Mesothelial cell of epicardium (in vitro differentiated cells): ENCODE measurements around the gene CAPN14. TPM values are rescaled to one million over a fixed set of nuclear protein-coding genes. Genes with fewer than 3 reads are reported as not detected.

ENCODE experiments used
- DNase-seq, 2 experiments: peaks; one replicate each; pipeline ENCODE4 v3.0.0; 2021; ENCODE audit warnings: low spot score in 2 of 2; ENCODE audit not compliant: unreplicated experiment in 2 of 2
- H3K27ac Mint-ChIP-seq: 2 replicates; pipeline ENCODE4 v1.8.0; 2021; ENCODE audit warnings: mixed read lengths
- H3K27me3 Mint-ChIP-seq: 2 replicates; pipeline ENCODE4 v1.8.0; 2021; ENCODE audit warnings: low read depth, mixed read lengths
- H3K36me3 Mint-ChIP-seq: 2 replicates; pipeline ENCODE4 v1.8.0; 2021; ENCODE audit warnings: mixed read lengths
- H3K4me1 Mint-ChIP-seq: 2 replicates; pipeline ENCODE4 v1.8.0; 2021; ENCODE audit warnings: mixed read lengths
- H3K4me3 Mint-ChIP-seq: 2 replicates; pipeline ENCODE4 v1.8.0; 2021; ENCODE audit warnings: mild to moderate bottlenecking, moderate library complexity, mixed read lengths
- H3K9me3 Mint-ChIP-seq: 2 replicates; pipeline ENCODE4 v1.8.0; 2021; ENCODE audit warnings: mixed read lengths
- CTCF ChIP-seq: fragments of 200-600 bp; sonication (generic); IDR thresholded peaks from one replicate; pipeline ENCODE4 v1.5.0; 2021; ENCODE audit warnings: antibody characterized with exemption; ENCODE audit not compliant: unreplicated experiment
- total RNA-seq: library from RNA; stranded (reverse); gene quantifications from 3 replicates; pipeline ENCODE4 v1.2.1, GENCODE V29; 2021

Gene CAPN14
- total RNA-seq, 1 donor from 2014 or later, result 0.54 TPM

GRCh38 chr2:31202833-31203232, 14.5 kb downstream of the CAPN14 start:
- Mint-ChIP-seq H3K4me1 (peaks cover 10% of the 10 kb centered on the region), H3K4me3 (no peak overlapping the region), H3K27ac (no peak overlapping the region), H3K9me3 (peaks cover 5% of the 10 kb centered on the region), H3K36me3 (no peaks in the 10 kb centered on the region), H3K27me3 (peaks cover 11% of the 10 kb centered on the region)
- DNase-seq, result no peak
- no peak for TF ChIP-seq CTCF

- Mint-ChIP-seq H3K27ac (no peak overlapping the region), H3K9me3 (peaks cover 5% of the 10 kb centered on the region), H3K36me3 (no peaks in the 10 kb centered on the region), H3K4me3 (no peak overlapping the region), H3K27me3 (peaks cover 11% of the 10 kb centered on the region), H3K4me1 (peaks cover 8% of the 10 kb centered on the region)
- TF ChIP-seq CTCF, result no peak
- DNase-seq, result no peak
Observed at GRCh38 chr2:31202041-31202440, 15.3 kb downstream of the CAPN14 start.

GRCh38 chr2:31200972-31201371, 16.3 kb downstream of the CAPN14 start:
- Mint-ChIP-seq H3K4me3 (no peak overlapping the region), H3K9me3 (peaks cover 5% of the 10 kb centered on the region), H3K27ac (no peak overlapping the region), H3K36me3 (no peaks in the 10 kb centered on the region), H3K27me3 (peaks cover 11% of the 10 kb centered on the region), H3K4me1 (peaks cover 8% of the 10 kb centered on the region)
- TF ChIP-seq CTCF, result no peak
- no peak for DNase-seq

GRCh38 chr2:31199206-31199605, 18.1 kb downstream of the CAPN14 start:
- no peaks in the 10 kb centered on the region for H3K4me1 Mint-ChIP-seq
- H3K9me3 Mint-ChIP-seq, result peaks cover 5% of the 10 kb centered on the region
- peaks cover 11% of the 10 kb centered on the region for H3K27me3 Mint-ChIP-seq
- H3K36me3 Mint-ChIP-seq, result no peaks in the 10 kb centered on the region
- no peak overlapping the region for H3K27ac Mint-ChIP-seq
- H3K4me3 Mint-ChIP-seq, result no peak overlapping the region
- no peak for DNase-seq
- TF ChIP-seq CTCF, result no peak

GRCh38 chr2:31197669-31198068, 19.6 kb downstream of the CAPN14 start:
- DNase-seq, result no peak

More at GRCh38 chr2:31197669-31198068, 19.6 kb downstream of the CAPN14 start:
- no peaks in the 10 kb centered on the region for H3K36me3 Mint-ChIP-seq
- peaks cover 5% of the 10 kb centered on the region for H3K9me3 Mint-ChIP-seq
- TF ChIP-seq CTCF, result no peak
- H3K4me3 Mint-ChIP-seq, result no peak overlapping the region
- peaks cover 7% of the 10 kb centered on the region for H3K27me3 Mint-ChIP-seq
- no peak overlapping the region for H3K27ac Mint-ChIP-seq
- H3K4me1 Mint-ChIP-seq, result no peaks in the 10 kb centered on the region
